ENCODE results near the gene SLC22A23. TPM values are rescaled to one million over a fixed set of nuclear protein-coding genes. Genes with fewer than 3 reads are reported as not detected.

SLC22A23 gene
- total RNA-seq, 1 experiment from 2014 or later, result 5.7 TPM

DNA sequence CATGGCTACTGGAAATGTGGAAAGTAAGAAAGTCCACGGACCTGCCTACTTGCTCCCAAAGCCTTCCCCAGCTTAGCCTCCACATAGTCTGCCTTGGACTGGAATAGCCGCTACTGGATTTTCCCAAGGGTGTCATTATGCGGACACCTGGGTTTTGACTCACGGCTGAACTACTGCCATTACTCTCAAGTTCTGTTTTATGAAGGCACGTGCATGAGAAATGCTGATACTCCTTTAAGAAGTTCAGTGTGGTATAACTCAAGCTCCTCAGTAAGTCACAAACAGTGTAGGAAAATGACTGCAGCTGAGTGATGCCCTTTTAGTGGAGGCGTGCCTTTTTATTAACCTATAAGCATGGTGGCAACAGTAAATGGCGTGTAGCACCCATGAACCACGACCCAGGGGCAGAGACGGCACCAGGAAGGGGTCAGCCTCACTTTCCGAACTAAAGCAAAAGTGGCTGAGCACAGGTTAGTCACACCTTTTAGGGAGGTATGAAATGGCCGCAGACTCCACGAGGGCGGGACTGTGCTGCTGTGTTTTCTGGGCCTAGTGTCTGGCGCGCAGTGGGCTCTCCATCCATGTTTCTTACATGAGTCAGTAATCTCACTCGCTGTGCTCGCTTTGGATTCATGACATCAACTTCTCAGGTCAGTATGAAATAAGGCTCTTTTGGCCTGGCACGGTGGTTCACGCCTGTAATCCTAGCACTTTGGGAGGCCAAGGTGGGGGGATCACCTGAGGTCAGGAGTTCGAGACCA, 174.2 kb downstream of the SLC22A23 start:
- Histone ChIP-seq H3K27me3 (ENCODE audit: low read length) (no peaks in the 10 kb centered on the region), H3F3A (ENCODE audit: low read length, unreplicated experiment) (peaks cover 8% of the 10 kb centered on the region), H3K9ac (ENCODE audit: low read length) (peak overlapping the region; percentile 42), H3K4me1 (ENCODE audit: insufficient read depth, low read length) (peaks cover 30% of the 10 kb centered on the region), H3K79me2 (ENCODE audit: low read length) (no peaks in the 10 kb centered on the region), H3K4me2 (ENCODE audit: low read length) (peak overlapping the region; percentile 17), H2AFZ (ENCODE audit: low read length) (no peak overlapping the region), H3K36me3 (ENCODE audit: low read depth, low read length) (no peaks in the 10 kb centered on the region), H3K9me3 (ENCODE audit: low read length) (no peaks in the 10 kb centered on the region), H3K4me3 (ENCODE audit: low read length) (no peak overlapping the region), H3K9me2 (replicated peaks; ENCODE audit: low read length) (no peaks in the 10 kb centered on the region), H3K27ac (ENCODE audit: low read length) (peak overlapping the region; percentile 89), H4K20me1 (ENCODE audit: low read length) (no peaks in the 10 kb centered on the region)
- intact Hi-C loops (cut with micrococcal nuclease), result loop anchor here (2.0 kb wide), 1 partner anchor 174 kb away; the partner anchor contains the start of gene SLC22A23
- no peak for DNase-seq
- TF ChIP-seq, protein P1, sequence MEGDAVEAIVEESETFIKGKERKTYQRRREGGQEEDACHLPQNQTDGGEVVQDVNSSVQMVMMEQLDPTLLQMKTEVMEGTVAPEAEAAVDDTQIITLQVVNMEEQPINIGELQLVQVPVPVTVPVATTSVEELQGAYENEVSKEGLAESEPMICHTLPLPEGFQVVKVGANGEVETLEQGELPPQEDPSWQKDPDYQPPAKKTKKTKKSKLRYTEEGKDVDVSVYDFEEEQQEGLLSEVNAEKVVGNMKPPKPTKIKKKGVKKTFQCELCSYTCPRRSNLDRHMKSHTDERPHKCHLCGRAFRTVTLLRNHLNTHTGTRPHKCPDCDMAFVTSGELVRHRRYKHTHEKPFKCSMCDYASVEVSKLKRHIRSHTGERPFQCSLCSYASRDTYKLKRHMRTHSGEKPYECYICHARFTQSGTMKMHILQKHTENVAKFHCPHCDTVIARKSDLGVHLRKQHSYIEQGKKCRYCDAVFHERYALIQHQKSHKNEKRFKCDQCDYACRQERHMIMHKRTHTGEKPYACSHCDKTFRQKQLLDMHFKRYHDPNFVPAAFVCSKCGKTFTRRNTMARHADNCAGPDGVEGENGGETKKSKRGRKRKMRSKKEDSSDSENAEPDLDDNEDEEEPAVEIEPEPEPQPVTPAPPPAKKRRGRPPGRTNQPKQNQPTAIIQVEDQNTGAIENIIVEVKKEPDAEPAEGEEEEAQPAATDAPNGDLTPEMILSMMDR (conservative IDR thresholded peaks at IDR 0.05; ENCODE audit: low read depth, low read length), result no peak
- TF ChIP-seq EZH2 (IDR thresholded peaks at IDR 0.05; ENCODE audit: low read length, unreplicated experiment), result no peak
- no peak for TF ChIP-seq EZH2phosphoT487 (IDR thresholded peaks at IDR 0.05; ENCODE audit: borderline replicate concordance, low read length)
- ATAC-seq, result no peak
- no TSS peak for BruUV-seq (replicated peaks)
- ChIA-PET POLR2A (ENCODE audit: unreplicated experiment) (no interaction called here), CTCF (interaction anchor here (0.6 to 0.7 kb wide), 4 partner anchors 51 to 708 kb away, joined by 3 to 5 read pairs (median 4); partner anchors contain the start of gene SLC22A23)

DNA sequence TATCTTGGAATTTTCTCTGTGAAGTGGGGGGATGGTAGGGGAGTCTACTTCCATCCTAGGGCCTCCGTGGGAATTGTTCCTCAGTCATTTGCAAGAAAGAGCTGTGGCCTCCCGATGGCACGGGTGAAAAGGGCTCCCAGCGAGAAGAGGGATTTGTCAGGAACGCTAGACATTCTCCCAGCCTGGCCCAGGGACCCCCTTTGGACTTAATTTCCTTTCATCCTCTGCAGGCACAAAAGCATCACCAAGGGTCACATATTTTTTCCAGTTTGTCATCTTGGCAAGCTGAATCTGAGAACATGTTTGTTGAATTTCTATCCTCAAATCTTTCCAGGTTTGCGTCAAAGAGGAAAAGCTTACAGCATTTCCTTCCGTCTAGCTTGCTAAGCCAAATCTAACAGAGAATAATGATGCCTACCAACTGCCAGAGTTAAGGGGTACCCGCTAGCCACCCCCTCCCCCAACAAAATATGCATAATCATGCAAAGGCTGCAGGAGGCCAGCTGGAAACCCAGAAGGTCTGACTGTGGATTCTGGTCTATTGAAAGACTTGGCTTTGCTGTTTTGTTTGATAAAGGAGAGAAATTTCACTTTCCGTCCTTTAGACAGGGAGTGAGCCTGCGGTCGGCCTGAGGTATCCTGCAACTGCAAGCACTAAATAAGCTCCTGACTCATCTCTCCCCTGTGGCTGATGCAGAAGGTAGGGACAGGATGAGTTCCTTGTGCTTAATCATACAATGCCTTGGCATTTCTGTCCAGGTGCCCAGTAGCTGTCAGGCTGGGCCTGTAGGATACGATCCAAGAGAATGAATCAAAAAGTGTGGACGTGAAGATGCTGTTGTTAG, 175.0 kb downstream of the SLC22A23 start:
- Histone ChIP-seq H3K4me1 (ENCODE audit: insufficient read depth, low read length) (peaks cover 25% of the 10 kb centered on the region), H3K9me3 (ENCODE audit: low read length) (no peaks in the 10 kb centered on the region), H3K27me3 (ENCODE audit: low read length) (no peaks in the 10 kb centered on the region), H3K9me2 (replicated peaks; ENCODE audit: low read length) (no peaks in the 10 kb centered on the region), H3K4me3 (ENCODE audit: low read length) (peak overlapping the region; percentile 26; the same call in 1 of the 2 replicates), H3K4me2 (ENCODE audit: low read length) (peak overlapping the region; percentile 78), H3K9ac (ENCODE audit: low read length) (peak overlapping the region; percentile 70), H3K27ac (ENCODE audit: low read length) (peak overlapping the region; percentile 89), H3K79me2 (ENCODE audit: low read length) (no peaks in the 10 kb centered on the region), H4K20me1 (ENCODE audit: low read length) (no peaks in the 10 kb centered on the region), H2AFZ (ENCODE audit: low read length) (no peak overlapping the region), H3F3A (ENCODE audit: low read length, unreplicated experiment) (peaks cover 8% of the 10 kb centered on the region), H3K36me3 (ENCODE audit: low read depth, low read length) (no peaks in the 10 kb centered on the region)
- peak; percentile 97 for DNase-seq
- TF ChIP-seq EZH2phosphoT487 (IDR thresholded peaks at IDR 0.05; ENCODE audit: borderline replicate concordance, low read length) (no peak), EZH2 (IDR thresholded peaks at IDR 0.05; ENCODE audit: low read length, unreplicated experiment) (no peak)
- TF ChIP-seq, protein P1 (conservative IDR thresholded peaks at IDR 0.05; ENCODE audit: low read depth, low read length), result no peak
- ChIA-PET POLR2A (ENCODE audit: unreplicated experiment) (interaction anchor here (0.6 kb wide), 1 partner anchor 69 kb away, joined by 3 read pairs; no protein-coding TSS in a partner anchor), CTCF (interaction anchor here (0.6 to 0.7 kb wide), 6 partner anchors 52 to 709 kb away, joined by 3 to 5 read pairs (median 3); partner anchors contain the start of gene SLC22A23)
- peak; percentile 97 for ATAC-seq
- intact Hi-C loops (cut with micrococcal nuclease), result loop anchor here (2.0 kb wide), 1 partner anchor 175 kb away; the partner anchor contains the start of gene SLC22A23
- BruUV-seq (replicated peaks), result no TSS peak

Data from PC-3 (cell line).